ENCODE data around the gene AQP1. TPM values are rescaled to one million over a fixed set of nuclear protein-coding genes. Genes with fewer than 3 reads are reported as not detected.

The AQP1 gene
- total RNA-seq, 1 experiment from 2014 or later = not detected

- no TSS peak for BruUV-seq (replicated peaks)
- H3K4me1 Mint-ChIP-seq (ENCODE audit: insufficient read depth, unreplicated experiment) = peaks cover 24% of the 10 kb centered on the region
- ChIA-PET POLR2A (no interaction called here), CTCF (interaction anchor here (1.1 kb wide), 1 partner anchor 20 kb away, joined by 5 read pairs; no protein-coding TSS in a partner anchor)
- H3K27ac Mint-ChIP-seq (ENCODE audit: low read depth, unreplicated experiment) = no peak overlapping the region
- no peaks in the 10 kb centered on the region for H3K36me3 Mint-ChIP-seq (ENCODE audit: insufficient read depth, unreplicated experiment)
- DNase-seq (ENCODE audit: unreplicated experiment) = no peak
- no peaks in the 10 kb centered on the region for H3K9me3 Mint-ChIP-seq (ENCODE audit: unreplicated experiment)
- intact Hi-C loops (cut with micrococcal nuclease) = no loop called here
- no peak for TF ChIP-seq CTCF (IDR thresholded peaks at IDR 0.05; ENCODE audit: unreplicated experiment)
- no peaks in the 10 kb centered on the region for H3K27me3 Mint-ChIP-seq (ENCODE audit: insufficient read depth, unreplicated experiment)
- H3K4me3 Mint-ChIP-seq (ENCODE audit: unreplicated experiment) = no peak overlapping the region
These were observed 4.6 kb downstream of the AQP1 start for GRCh38 chr7:30916255-30916654.

GRCh38 chr7:30916767-30917166 is 5.1 kb downstream of the AQP1 start:
- no peak overlapping the region for H3K27ac Mint-ChIP-seq (ENCODE audit: low read depth, unreplicated experiment)
- TF ChIP-seq CTCF (IDR thresholded peaks at IDR 0.05; ENCODE audit: unreplicated experiment) = no peak
- H3K4me1 Mint-ChIP-seq (ENCODE audit: insufficient read depth, unreplicated experiment) = peaks cover 27% of the 10 kb centered on the region
- ChIA-PET CTCF (interaction anchor here (1.1 kb wide), 2 partner anchors 20 to 22 kb away, joined by 3 to 5 read pairs; no protein-coding TSS in a partner anchor), POLR2A (no interaction called here)
- BruUV-seq (replicated peaks) = no TSS peak
- no peaks in the 10 kb centered on the region for H3K36me3 Mint-ChIP-seq (ENCODE audit: insufficient read depth, unreplicated experiment)
- intact Hi-C loops (cut with micrococcal nuclease) = no loop called here
- no peak overlapping the region for H3K4me3 Mint-ChIP-seq (ENCODE audit: unreplicated experiment)
- DNase-seq (ENCODE audit: unreplicated experiment) = no peak
- H3K9me3 Mint-ChIP-seq (ENCODE audit: unreplicated experiment) = no peaks in the 10 kb centered on the region
- no peaks in the 10 kb centered on the region for H3K27me3 Mint-ChIP-seq (ENCODE audit: insufficient read depth, unreplicated experiment)

GRCh38 chr7:30917216-30917893 is 5.7 kb downstream of the AQP1 start:
- H3K36me3 Mint-ChIP-seq (ENCODE audit: insufficient read depth, unreplicated experiment) = no peaks in the 10 kb centered on the region
- BruUV-seq (replicated peaks) = no TSS peak
- H3K27me3 Mint-ChIP-seq (ENCODE audit: insufficient read depth, unreplicated experiment) = no peaks in the 10 kb centered on the region
- intact Hi-C loops (cut with micrococcal nuclease) = no loop called here
- POLR2A ChIA-PET = no interaction called here
- H3K9me3 Mint-ChIP-seq (ENCODE audit: unreplicated experiment) = no peaks in the 10 kb centered on the region
- CTCF ChIA-PET = interaction anchor here (0.5 to 1.1 kb wide), 4 partner anchors 19 to 527 kb away, joined by 3 to 5 read pairs (median 4); no protein-coding TSS in a partner anchor
- H3K4me1 Mint-ChIP-seq (ENCODE audit: insufficient read depth, unreplicated experiment) = peaks cover 27% of the 10 kb centered on the region
- no peak for TF ChIP-seq CTCF (IDR thresholded peaks at IDR 0.05; ENCODE audit: unreplicated experiment)
- no peak overlapping the region for H3K27ac Mint-ChIP-seq (ENCODE audit: low read depth, unreplicated experiment)
- DNase-seq (ENCODE audit: unreplicated experiment) = no peak
- H3K4me3 Mint-ChIP-seq (ENCODE audit: unreplicated experiment) = no peak overlapping the region

GRCh38 chr7:30918676-30919075 is 7.0 kb downstream of the AQP1 start:
- ChIA-PET POLR2A (no interaction called here), CTCF (interaction anchor here (1.2 to 3.6 kb wide), 2 partner anchors 10 to 17 kb away, joined by 4 to 18 read pairs; no protein-coding TSS in a partner anchor)

More at GRCh38 chr7:30918676-30919075, 7.0 kb downstream of the AQP1 start:
- Mint-ChIP-seq H3K4me1 (ENCODE audit: insufficient read depth, unreplicated experiment) (peaks cover 27% of the 10 kb centered on the region), H3K4me3 (ENCODE audit: unreplicated experiment) (no peak overlapping the region), H3K36me3 (ENCODE audit: insufficient read depth, unreplicated experiment) (no peaks in the 10 kb centered on the region), H3K9me3 (ENCODE audit: unreplicated experiment) (no peaks in the 10 kb centered on the region), H3K27ac (ENCODE audit: low read depth, unreplicated experiment) (no peak overlapping the region), H3K27me3 (ENCODE audit: insufficient read depth, unreplicated experiment) (no peaks in the 10 kb centered on the region)
- TF ChIP-seq CTCF (IDR thresholded peaks at IDR 0.05; ENCODE audit: unreplicated experiment) = no peak
- no TSS peak for BruUV-seq (replicated peaks)
- intact Hi-C loops (cut with micrococcal nuclease) = no loop called here
- DNase-seq (ENCODE audit: unreplicated experiment) = no peak
